Ecto neural progenitor cell (in vitro differentiated cells): Measurements from ENCODE around the gene VAPA.
"Not testable (repeated sequence)": the region's sequence is repeated elsewhere in the genome, so short reads cannot be mapped to it uniquely, and the experiment has no call there.

Source experiments
- DNase-seq: peaks from one replicate; pipeline ENCODE4 v3.0.0-alpha.2; 2018; ENCODE audit warnings: low spot score

VAPA gene

GRCh38 chr18:9886005-9886348 lies 27.8 kb upstream of the VAPA start:
- no peak for DNase-seq

GRCh38 chr18:9887992-9888391 lies 25.8 kb upstream of the VAPA start:
- no peak for DNase-seq

- DNase-seq = no peak
Measured at GRCh38 chr18:9890196-9890595, 23.6 kb upstream of the VAPA start.

DNA sequence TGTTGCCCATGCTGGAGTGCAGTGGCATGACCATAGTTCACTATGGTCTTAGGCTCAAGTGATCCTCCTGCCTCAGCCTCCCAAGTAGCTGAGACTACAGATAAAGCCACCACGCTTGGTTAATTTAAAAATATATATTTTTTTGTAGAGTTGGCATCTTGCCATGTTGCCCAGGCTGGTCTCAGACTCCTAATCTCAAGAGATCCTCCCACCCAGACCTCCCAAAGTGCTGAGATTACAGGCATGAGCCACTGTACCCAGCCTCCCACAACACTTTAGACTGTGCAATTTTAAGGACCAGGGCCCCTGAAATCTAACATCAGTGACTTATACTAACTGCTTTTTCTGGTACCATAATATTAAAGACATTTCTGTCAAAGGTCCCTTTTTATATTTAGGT lies 22.9 kb upstream of the VAPA start:
- no peak for DNase-seq

DNA sequence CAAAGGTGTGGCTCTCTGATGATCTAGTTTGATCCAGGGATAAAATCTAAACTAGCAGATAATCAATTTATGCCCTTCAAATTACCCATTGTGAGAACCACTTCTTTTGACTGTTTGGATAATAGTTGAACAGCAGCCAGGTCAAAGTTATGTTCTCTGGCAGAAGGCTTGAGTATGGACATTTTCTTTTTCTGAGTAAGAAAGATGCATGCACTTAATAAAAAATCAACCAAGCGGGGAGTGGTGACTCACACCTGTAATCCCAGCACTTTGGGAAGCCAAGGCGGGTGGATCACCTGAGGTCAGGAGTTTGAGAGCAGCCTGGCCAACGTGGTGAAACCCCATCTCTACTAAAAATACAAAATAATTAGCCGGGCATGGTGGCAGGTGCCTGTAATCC lies 22.3 kb upstream of the VAPA start:
- DNase-seq = not testable (repeated sequence)

GRCh38 chr18:9894454-9895068 lies 19.3 kb upstream of the VAPA start:
- DNase-seq = no peak

- no peak for DNase-seq
Measured at GRCh38 chr18:9897129-9897528, 16.7 kb upstream of the VAPA start.

DNA sequence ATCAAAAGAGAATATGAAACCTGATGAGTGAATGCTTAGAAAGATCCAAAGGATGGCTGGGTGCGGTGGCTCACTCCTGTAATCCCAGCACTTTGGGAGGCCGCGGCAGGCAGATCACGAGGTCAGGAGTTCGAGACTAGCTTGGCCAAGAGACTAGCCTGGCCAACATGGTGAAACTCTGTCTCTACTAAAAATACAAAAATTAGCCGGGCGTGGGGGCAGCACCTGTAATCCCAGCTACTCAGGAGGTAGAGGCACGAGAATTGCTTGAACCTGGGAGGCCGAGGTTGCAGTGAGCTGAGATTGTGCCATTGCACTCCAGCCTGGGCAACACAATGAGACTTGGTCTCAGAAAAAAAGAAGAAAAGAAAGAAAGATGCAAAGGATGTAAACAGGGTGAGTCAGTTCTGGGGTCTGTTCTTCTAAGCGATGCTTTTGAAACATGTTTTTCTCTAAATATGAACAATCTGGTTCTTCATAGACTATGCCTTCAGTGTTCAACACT lies 16.0 kb upstream of the VAPA start:
- not testable (repeated sequence) for DNase-seq

GRCh38 chr18:9898792-9899549 lies 14.8 kb upstream of the VAPA start:
- DNase-seq = no peak

GRCh38 chr18:9899550-9899930 lies 14.3 kb upstream of the VAPA start:
- not testable (repeated sequence) for DNase-seq

DNA sequence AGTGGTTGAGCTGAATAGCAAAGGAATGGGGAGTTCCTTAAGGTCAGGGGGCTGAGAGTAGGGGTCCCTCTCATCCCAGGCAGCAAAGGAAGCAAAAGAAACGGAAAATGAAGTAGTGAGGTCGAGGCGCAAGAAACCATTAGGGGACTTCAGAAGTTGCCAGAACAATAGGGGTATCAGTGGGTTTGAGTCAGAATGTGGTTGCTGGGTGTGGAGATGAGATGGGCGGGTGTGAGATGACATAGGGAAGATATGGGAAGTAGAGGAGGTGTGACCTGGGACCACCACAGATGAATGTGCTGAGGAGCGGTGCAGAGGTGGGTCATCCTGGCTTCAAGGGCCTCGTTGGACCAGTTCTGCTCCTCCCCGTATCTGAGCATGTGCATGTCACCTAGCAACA lies 13.1 kb upstream of the VAPA start:
- DNase-seq = no peak

DNA sequence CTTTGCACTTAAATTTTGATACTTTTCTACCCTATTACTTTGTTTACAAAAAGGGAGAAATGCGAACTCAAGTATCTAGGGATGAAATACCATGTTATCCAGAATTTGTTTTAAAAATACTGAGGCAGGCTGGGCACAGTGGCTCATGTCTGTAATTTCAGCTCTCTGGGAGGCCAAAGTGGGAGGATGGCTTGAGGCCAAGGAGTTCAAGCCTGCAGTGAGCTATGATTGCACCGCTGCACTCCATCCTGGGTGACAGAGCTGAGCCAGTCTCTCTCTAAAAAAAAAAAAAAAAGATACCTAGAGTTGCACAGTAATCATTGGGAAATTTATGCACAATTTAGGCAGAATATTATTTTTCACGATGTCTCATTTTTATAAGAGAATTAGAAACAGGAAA lies 12.4 kb upstream of the VAPA start:
- DNase-seq = no peak

DNA sequence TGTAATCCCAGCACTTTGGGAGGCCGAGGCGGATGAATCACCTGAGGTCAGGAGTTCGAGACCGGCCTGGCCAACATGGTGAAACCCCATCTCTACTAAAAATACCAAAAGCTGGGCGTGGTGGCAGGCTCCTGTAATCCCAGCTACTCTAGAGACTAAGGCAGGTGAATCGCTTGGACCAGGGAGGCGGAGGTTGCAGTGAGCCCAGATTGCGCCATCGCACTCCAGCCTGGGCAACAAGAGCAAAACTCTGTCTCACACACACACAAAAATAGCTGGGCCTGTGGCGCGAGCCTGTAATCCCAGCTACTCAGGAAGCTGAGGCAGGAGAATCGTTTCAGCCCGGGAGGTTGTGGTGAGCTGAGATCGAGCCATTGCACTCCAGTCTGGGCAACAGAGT lies 11.6 kb upstream of the VAPA start:
- not testable (repeated sequence) for DNase-seq

- no peak for DNase-seq
Measured at GRCh38 chr18:9902832-9903231, 11.0 kb upstream of the VAPA start.

DNA sequence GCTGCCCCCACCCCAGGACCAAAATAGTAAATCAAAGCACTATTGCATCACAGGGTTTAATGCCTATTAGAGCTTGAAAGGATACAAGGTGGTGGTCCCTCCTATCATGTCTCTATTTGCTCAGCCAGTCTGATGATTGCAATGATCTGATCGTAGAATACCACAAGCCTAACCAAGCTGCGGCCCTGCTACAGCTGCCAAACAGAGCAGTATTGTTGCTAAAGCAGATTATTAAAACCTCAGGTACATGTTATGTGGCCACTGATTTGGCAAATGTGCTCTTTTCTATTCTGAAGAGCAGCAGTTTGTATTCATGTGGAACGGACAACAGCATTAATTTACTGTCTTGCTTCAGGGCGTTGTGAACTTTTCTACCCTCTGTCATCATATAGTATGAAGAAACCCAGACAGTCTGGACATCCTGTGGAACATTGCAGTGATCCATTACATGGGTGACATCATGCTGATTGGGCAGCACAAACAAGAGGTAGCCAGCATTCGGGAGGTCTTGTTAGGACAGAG lies 8.4 kb upstream of the VAPA start:
- DNase-seq = no peak

- no peak for DNase-seq
Measured at GRCh38 chr18:9906481-9906880, 7.3 kb upstream of the VAPA start.

DNA sequence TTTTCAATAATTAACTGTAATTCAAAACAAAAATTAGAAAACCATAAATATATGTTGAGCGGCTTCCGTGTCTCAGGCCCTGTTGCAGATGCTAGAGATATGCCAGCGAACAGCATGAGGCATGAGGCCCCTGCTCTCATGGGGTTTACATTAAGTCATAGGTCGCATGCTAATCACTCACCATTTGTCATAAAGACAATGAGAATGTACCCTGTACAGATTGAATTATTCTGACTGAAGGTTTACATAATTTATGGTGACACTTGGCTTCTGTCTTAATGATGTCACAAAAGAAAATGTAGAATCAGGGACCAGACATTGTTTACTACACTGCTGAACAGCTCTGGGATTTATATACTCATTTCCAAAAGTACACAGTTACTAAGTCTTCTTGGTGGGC lies 5.9 kb upstream of the VAPA start:
- no peak for DNase-seq

DNA sequence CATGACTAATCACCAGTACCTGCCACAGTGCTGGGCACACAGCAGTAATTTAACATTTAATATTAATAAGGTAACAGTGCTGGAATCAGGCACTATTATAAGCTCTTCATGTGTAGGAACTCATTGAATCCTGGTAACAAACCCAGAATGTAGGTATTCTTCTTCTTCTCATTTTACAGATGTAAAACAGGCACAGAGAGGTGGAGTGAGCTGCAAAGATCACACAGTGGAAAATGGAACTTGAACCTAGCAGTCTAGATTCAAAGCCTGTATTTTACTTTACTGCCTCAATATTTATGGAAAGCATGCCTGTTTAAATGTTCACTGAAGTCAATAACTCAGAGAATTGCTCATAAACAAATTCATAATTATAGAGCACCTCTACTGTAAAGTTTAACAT lies 3.7 kb upstream of the VAPA start:
- DNase-seq = no peak

- no peak for DNase-seq
Measured at GRCh38 chr18:9910661-9911060, 3.2 kb upstream of the VAPA start.

DNA sequence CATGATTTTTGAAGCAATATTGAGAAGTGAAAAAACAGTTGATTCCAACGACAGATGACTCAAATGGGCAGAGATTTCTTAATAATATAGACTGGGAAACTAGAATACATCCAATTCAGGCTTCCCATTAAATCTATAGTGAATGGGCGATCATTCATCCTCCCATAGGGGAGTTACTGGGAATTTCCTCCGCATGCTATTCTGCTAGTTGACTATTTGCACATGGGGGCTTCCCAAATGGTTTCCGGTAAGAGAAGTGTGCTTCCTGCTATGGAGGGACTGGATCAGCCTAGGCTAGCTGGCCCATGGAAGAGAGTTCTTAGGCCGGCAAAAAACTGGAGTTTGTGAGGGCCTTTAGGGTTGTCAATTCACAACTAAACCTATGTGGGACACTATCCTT lies 2.6 kb upstream of the VAPA start:
- DNase-seq = no peak

GRCh38 chr18:9912285-9912684 lies 1.5 kb upstream of the VAPA start:
- DNase-seq = not testable (repeated sequence)

GRCh38 chr18:9913151-9913525 lies 678 bp upstream of the VAPA start:
- DNase-seq = no peak

GRCh38 chr18:9914334-9914583 lies 443 bp downstream of the VAPA start:
- no peak for DNase-seq
